Sigmoid colon (tissue), 4 donors: ENCODE measurements around the gene HMG20A.

Source experiments
- EP300 ChIP-seq, 4 donors: sonication (generic); formaldehyde crosslinking; IDR thresholded peaks; one replicate each; pipeline ENCODE4 v1.6.1; 2017; ENCODE audit warnings: antibody characterized with exemption in 4 of 4
- POLR2A ChIP-seq, 2 donors: fragments of 450-650 bp; IDR thresholded peaks; one replicate each; pipeline ENCODE4 v1.6.1; 2016; ENCODE audit warnings: antibody characterized with exemption in 2 of 2, mild to moderate bottlenecking in 2 of 2, moderate library complexity in 2 of 2
- POLR2AphosphoS5 ChIP-seq, 4 donors: sonication (generic); formaldehyde crosslinking; IDR thresholded peaks; one replicate each; pipeline ENCODE4 v1.6.1; 2017; ENCODE audit warnings: antibody characterized with exemption in 4 of 4
- TF ChIP-seq, protein P1 (sequence below), 4 experiments: fragments of 450-650 bp in 3 of 4; fragments of 200-600 bp in 1 of 4; IDR thresholded peaks; one replicate each; pipeline ENCODE4 v1.5.1; 2016 to 2019; ENCODE audit warnings: antibody characterized with exemption in 4 of 4, mild to moderate bottlenecking in 3 of 4, moderate library complexity in 2 of 4

GRCh38 chr15:77518458-77518857 is 97.8 kb downstream of the HMG20A start:
- TF ChIP-seq, protein P1, sequence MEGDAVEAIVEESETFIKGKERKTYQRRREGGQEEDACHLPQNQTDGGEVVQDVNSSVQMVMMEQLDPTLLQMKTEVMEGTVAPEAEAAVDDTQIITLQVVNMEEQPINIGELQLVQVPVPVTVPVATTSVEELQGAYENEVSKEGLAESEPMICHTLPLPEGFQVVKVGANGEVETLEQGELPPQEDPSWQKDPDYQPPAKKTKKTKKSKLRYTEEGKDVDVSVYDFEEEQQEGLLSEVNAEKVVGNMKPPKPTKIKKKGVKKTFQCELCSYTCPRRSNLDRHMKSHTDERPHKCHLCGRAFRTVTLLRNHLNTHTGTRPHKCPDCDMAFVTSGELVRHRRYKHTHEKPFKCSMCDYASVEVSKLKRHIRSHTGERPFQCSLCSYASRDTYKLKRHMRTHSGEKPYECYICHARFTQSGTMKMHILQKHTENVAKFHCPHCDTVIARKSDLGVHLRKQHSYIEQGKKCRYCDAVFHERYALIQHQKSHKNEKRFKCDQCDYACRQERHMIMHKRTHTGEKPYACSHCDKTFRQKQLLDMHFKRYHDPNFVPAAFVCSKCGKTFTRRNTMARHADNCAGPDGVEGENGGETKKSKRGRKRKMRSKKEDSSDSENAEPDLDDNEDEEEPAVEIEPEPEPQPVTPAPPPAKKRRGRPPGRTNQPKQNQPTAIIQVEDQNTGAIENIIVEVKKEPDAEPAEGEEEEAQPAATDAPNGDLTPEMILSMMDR (IDR thresholded peaks at IDR 0.05): no peak
- TF ChIP-seq POLR2A (IDR thresholded peaks at IDR 0.05): no peak
- TF ChIP-seq EP300 (IDR thresholded peaks at IDR 0.05): no peak
- no peak for TF ChIP-seq POLR2AphosphoS5 (IDR thresholded peaks at IDR 0.05)
